ENCODE results near the gene SEMG2. TPM values are rescaled to one million over a fixed set of nuclear protein-coding genes. Genes with fewer than 3 reads are reported as not detected.

The SEMG2 gene
- total RNA-seq, 4 donors from 2014 or later: not detected

GRCh38 chr20:45179166-45179565, 42.0 kb upstream of the SEMG2 start:
- Histone ChIP-seq H3K27ac (no peak overlapping the region), H3K36me3 (no peaks in the 10 kb centered on the region), H3K9me3 (no peaks in the 10 kb centered on the region), H3K27me3 (no peaks in the 10 kb centered on the region), H3K4me1 (no peaks in the 10 kb centered on the region), H3K4me3 (no peak overlapping the region)
- intact Hi-C loops (cut with DNase I; ENCODE audit: low total_unique reads): no loop called here
- no peak for TF ChIP-seq CTCF (IDR thresholded peaks at IDR 0.05)
- TF ChIP-seq POLR2A (IDR thresholded peaks at IDR 0.05): no peak
- DNase-seq: no peak

GRCh38 chr20:45181639-45182038, 39.5 kb upstream of the SEMG2 start:
- Histone ChIP-seq H3K9me3 (no peaks in the 10 kb centered on the region), H3K4me3 (no peak overlapping the region), H3K4me1 (no peaks in the 10 kb centered on the region), H3K27ac (no peak overlapping the region), H3K27me3 (no peaks in the 10 kb centered on the region), H3K36me3 (no peaks in the 10 kb centered on the region)
- TF ChIP-seq CTCF (IDR thresholded peaks at IDR 0.05): no peak
- no peak for TF ChIP-seq POLR2A (IDR thresholded peaks at IDR 0.05)
- DNase-seq: no peak
- intact Hi-C loops (cut with DNase I; ENCODE audit: low total_unique reads): no loop called here

- no peak overlapping the region for H3K27ac ChIP-seq
- H3K9me3 ChIP-seq: no peaks in the 10 kb centered on the region
- TF ChIP-seq POLR2A (IDR thresholded peaks at IDR 0.05) (no peak), CTCF (IDR thresholded peaks at IDR 0.05) (no peak)
- H3K4me3 ChIP-seq: no peak overlapping the region
- no peaks in the 10 kb centered on the region for H3K36me3 ChIP-seq
- no peaks in the 10 kb centered on the region for H3K4me1 ChIP-seq
- intact Hi-C loops (cut with DNase I; ENCODE audit: low total_unique reads): no loop called here
- no peak for DNase-seq
- H3K27me3 ChIP-seq: no peaks in the 10 kb centered on the region
Measured at GRCh38 chr20:45183084-45183483, 38.1 kb upstream of the SEMG2 start.

- Histone ChIP-seq H3K4me1 (no peaks in the 10 kb centered on the region), H3K9me3 (no peaks in the 10 kb centered on the region), H3K36me3 (no peaks in the 10 kb centered on the region), H3K27ac (no peak overlapping the region), H3K4me3 (no peak overlapping the region), H3K27me3 (no peaks in the 10 kb centered on the region)
- no peak for DNase-seq
- intact Hi-C loops (cut with DNase I; ENCODE audit: low total_unique reads): no loop called here
- TF ChIP-seq CTCF (IDR thresholded peaks at IDR 0.05) (no peak), POLR2A (IDR thresholded peaks at IDR 0.05) (no peak)
Measured at GRCh38 chr20:45187693-45188092, 33.5 kb upstream of the SEMG2 start.

GRCh38 chr20:45189067-45189609, 32.0 kb upstream of the SEMG2 start:
- Histone ChIP-seq H3K4me3 (no peak overlapping the region), H3K27me3 (no peaks in the 10 kb centered on the region), H3K9me3 (no peaks in the 10 kb centered on the region), H3K36me3 (no peaks in the 10 kb centered on the region), H3K4me1 (no peaks in the 10 kb centered on the region), H3K27ac (no peak overlapping the region)
- intact Hi-C loops (cut with DNase I; ENCODE audit: low total_unique reads): no loop called here
- DNase-seq: no peak
- TF ChIP-seq POLR2A (IDR thresholded peaks at IDR 0.05) (no peak), CTCF (IDR thresholded peaks at IDR 0.05) (no peak)

All from uterus (tissue), 4 donors.